NCI-H460 (cell line): ENCODE measurements around the gene CAMTA1. TPM values are rescaled to one million over a fixed set of nuclear protein-coding genes. Genes with fewer than 3 reads are reported as not detected.

ENCODE experiments used
- DNase-seq: peaks from one replicate; pipeline ENCODE4 v3.0.0-alpha.2; 2016; ENCODE audit warnings: low read depth; ENCODE audit errors: extremely low read depth
- total RNA-seq: library from RNA; depleted of rRNA; stranded (reverse); fragments of >200 nt; shearing (Covaris generic); gene quantifications from 2 replicates; pipeline ENCODE4 v1.2.3, GENCODE V29; 2014

Gene CAMTA1
- total RNA-seq, 1 experiment from 2014 or later = 39.9 TPM

DNA sequence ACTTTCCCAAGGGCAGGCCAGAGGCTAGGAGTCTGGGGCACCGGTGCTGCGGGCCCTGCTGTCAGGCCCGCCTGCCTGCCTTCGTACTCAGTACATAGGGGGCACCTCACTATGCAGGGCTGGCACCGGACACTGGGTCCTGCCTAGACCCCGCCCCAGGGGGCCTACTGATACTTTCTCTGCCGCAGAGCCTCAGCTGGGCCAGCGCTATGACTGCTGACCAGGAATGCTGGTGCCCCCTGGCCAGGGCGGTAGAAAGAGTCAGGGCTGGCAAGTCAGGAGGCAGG is 857.1 kb downstream of the CAMTA1 start:
- DNase-seq = no peak

DNA sequence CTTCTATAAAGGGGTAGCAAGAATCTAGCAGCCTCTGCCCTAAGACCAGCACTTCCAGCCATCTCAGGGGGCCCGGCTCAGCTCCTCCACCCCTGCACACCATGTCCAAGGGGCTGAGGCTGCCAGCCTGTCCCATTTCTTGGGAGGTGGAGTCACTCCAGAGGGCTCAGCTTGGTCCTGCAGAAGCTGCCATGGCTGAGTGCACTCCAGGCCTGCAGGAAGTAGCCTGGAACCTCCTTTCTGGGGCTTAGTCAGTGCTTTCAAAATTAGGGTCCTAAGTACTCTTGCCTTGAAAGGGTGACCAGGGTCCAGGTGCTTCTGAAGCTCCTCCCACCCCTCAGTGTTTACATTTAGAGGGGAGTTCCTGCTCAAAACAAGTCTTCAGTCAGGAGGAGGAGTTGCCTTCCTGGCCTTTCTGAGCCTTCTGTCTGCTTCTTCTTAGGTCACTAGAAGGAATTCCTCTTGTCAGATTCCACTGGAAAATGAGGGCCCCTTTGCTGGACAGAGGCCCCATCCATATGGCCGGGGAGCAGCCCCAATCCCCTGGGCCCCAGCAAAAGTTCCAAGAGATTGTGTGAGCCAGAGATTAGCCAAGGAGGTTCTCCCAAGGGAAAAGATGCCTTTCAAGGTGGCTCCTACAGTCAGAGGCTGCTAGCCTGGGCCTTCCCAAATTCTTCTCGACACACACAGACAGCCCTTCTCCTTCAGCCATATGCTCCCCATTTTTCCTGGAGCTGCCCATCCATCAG is 857.7 kb downstream of the CAMTA1 start:
- no peak for DNase-seq

DNA sequence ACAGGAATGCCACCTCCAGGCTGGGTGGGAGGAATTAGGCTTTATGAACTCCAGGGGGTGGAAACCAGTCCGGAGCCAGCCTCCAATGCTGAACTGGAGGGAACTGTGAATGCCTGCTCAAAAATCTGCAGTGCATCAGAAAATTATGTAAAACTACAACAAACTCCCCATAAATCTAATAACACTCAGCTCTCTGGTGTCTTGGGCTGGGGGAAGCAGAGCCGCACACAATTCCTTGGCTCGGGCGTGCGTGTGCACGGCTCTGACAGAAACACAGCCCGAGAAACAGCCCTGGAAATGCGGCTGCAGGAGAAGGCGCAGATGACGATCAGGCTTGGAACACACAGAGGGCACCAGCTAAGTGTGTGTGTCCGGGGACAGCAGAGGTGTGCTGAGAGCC is 858.3 kb downstream of the CAMTA1 start:
- DNase-seq = no peak

DNA sequence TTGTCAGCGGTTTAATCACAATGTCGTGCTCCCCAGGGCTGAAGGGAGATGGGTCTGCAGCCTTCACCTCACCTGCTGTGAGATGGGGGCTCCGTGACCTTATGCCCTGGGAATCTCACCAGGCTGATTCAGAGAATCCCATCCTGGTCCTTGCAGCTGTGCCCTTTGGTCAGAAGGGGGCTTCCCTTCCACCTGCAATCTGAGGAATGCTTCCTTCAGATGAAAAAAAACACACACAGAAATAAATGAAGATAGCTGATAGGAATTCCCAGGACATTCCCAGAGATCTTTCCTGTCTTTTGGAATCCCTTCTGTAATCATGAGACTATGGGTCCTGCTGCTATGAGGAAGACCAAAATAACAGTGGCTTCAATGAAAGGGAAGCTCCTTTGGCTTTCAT is 858.8 kb downstream of the CAMTA1 start:
- DNase-seq = no peak

DNA sequence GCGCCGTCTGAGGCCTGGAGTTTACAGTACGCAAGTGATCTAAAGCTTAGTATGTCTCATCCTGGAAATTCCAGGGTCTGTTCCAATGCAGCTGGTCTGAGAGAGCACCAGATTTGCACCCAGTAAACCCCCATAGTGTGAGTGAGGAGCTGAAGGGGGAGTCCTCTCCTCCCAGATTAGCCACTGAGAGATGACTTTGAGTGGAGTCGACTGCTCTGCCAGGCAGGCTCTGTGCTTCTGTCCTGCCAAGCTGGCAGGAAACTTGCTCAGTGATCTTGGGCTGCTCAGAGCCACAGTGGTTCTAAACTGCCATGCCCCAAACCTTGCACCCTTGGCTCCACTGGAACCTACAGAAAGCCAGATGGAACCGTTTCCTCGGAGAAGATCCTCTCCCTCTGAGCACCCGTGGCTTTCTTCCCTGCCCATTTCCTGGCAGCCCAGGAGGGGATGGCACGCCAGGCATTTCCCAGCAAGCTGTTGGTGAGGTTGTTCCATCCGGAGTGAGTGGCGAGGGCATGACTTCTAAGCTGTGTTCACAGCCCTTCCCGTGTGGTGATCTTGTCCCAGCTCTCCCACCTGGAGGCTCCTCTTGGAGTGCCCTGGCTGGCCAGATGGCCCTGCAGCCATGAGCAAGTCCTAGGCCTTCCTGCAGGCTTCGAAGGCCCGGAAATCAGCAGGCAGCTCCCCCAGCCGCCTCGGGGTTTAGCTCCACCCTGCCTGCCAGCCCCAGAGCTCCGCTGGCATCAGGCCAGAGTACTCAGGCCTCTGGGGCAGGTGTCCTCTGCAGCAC is 859.9 kb downstream of the CAMTA1 start:
- DNase-seq = no peak

DNA sequence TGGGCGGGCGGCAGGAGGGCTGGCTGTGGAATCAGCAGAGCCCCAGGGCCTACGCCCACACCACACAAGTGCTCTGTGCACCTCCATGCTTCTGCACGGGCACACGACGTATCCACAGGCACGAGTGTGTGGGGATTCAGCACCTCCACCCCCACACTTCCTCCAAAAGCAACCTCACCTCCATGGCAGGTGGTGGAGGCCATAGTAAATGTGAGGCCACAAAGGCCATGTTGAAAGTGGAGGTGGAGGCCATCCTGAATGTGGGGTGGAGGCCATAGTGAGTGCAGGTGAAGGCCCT is 860.4 kb downstream of the CAMTA1 start:
- no peak for DNase-seq

DNA sequence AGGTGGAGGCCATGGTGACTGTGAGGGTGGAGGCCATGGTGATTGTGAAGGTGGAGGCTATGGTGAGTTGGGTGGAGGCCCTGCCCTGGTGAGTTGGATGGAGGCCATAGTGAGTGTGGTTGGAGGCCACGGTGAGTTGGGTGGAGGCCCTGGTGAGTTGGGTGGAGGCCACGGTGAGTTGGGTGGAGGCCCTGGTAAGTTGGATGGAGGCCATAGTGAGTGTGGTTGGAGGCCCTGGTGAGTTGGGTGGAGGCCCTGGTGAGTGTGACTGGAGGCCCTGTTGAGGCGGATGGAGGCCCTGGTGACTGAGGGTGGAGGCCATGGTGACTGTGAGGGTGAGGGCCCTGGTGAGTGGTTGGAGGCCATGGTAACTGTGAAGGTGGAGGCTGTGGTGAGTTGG is 860.9 kb downstream of the CAMTA1 start:
- DNase-seq = no peak

DNA sequence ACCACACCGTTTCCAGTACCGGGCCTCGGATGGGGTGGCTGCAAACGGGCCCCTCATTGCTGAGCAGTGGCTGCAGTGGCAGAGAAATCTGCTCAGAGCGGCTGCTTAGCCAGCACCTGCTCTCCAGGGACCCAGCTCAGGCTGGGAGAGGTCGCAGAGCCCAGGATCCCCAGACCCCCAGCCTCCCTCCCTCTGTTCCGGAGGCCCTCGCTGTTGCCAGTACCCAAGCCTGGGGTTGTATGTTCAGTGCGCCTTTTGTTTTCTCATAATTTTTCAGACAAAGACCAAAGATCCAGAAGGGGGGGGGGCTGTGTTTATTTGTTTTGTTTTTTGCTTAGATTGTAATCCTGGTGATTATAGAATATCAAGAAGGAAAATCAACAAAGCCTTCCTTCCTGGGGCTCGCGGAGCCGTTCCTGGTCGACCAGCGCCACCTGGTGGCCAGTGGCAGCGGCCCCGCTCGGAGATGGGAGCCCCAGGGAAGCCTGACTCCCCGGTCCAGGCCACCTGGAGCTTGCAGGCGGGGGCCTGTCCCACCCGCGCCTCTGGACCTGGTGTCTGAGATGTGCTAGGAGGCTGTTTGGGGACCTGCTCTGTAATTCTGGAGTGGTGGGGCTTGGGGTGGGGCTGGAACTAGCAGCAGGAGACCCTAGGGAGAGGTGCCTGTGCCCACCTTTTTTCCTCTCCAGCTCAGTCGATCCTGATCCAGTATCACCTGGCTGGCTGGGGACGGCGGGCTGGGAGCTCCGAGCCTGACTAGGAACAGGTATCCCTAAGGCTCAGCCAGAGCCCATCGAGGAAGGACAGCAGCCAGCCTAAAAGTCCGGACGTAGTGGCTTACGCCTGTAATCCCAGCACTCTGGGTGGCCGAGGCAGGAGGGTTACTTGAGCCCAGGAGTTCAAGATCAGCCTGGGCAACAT is 862.0 kb downstream of the CAMTA1 start:
- peak; percentile 25 for DNase-seq

DNA sequence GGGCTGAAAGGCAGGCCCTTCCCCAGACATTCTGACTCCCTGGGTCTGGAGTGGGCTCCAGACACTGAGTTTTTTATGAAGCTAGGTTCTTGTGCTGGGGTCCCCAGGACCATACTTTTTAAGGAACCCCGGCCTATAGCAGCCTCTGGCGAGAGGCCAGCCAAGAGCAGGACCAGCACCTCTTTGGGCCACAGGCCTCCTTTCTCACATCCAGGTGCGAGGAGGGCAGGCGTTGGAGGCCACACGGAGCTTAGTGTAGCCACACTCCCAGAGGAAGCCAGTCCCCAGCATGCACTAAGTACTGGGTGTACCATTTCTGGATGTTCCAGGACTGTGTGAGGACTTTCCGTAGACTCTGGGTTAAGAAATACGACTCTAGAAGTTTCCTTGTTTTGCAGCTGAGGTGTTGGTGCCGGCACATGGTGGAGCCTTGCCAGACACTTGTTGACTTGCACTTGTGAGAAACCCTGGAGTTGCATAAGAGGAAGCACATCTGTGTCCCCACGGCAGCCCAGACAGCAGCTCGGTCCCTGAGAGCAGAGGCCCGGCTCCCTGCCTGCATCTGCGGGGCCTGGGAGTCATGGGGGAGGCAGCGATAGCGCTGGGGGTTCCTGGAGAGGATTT is 863.6 kb downstream of the CAMTA1 start:
- DNase-seq = no peak

DNA sequence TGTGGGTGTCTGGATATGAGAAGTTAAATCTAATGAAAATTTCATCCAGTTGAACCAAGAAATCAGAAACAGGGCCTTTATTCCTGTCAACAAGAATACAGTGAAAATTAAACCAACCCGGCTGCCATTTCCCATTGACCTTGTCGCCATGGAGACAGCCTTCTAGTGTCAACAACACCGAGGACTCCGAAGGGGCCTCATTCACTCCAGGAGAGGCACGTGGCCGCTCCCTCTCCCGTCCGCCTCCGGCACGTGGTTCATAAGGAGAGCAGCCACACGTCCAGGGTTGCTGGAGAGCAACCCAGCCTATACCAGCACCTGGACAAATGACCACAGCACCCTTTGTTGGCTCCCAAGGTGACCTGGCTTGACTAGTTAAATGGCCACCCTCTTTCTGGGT is 865.5 kb downstream of the CAMTA1 start:
- DNase-seq = no peak

DNA sequence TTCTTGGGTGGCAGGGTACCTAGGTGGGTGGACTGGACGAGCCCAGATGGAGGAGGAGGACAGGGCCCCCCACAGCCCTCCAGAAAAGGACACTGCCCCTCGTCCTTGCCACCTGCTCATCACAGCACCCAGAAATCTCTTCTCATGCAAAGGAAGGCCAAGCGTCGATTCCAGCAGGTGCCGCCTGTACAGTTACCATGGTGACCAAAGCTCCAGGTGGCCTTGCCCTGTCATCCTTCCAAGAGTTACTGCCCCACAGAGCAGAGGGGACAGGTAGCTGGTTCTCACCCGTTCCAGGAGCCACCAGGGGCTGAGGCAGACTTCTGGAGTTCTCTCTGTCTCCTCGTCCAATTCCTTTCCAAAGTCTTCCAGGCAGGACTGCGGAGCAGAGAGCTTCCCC is 865.9 kb downstream of the CAMTA1 start:
- no peak for DNase-seq

DNA sequence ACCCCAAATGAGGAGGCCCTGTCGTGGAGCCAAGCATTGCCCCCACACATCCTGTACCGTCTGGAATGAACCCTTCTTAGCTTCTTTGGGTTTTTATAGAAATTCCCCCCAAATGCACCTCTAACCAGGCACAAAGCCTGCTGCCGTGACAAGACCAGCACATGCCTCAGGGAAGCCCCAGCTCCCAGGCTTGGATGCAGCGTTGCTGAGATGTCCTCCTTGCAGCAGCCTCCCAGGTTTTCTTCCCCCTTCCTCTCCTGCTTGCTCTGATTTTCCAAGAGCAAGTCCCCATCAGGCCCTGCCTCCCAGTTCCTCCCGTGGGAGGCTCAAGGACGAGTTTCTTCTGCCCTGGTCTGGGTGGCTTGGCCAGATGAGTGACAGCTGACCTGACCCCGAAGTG is 866.8 kb downstream of the CAMTA1 start:
- no peak for DNase-seq

DNA sequence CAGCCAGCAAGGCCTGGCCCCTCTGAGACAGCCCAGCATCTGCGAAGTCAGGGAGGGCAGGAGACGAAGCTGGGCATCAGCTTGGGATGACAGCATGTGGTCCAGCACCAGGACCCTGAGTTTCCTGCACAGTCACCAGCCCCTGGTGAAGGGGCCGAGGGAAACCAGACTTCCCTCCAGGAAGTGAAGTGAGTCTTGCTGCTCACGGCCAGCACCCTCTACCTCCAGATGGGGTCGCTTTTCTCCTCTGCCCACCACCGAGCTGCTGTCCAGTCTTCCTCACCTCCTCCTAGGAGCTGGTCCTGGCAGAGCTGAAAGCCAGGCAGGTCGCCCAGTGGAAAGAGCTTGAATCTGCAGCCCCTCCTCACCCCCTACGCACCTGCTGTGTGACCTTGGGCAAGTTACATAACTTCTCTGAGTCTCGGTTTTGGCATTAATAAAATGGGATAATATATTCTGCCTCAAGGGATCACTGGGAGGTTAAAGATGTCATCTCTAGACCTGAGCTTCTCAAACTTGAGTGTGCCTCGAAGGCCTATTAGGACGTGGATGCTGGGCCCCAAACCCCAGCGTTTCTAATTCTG is 867.4 kb downstream of the CAMTA1 start:
- no peak for DNase-seq

DNA sequence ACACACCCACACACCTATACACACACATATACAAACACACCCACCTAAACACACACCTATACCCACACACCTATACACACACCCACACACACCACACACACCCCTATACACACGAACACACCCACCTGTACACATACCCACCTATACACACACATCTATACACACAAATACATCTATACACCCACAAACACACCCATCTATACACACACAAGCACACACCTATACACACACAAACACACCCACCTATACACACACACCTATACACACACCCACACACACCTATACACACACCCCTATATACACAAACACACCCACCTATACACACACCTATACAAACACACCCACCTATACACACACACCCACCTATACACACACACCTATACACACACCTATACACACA is 869.5 kb downstream of the CAMTA1 start:
- no peak for DNase-seq

DNA sequence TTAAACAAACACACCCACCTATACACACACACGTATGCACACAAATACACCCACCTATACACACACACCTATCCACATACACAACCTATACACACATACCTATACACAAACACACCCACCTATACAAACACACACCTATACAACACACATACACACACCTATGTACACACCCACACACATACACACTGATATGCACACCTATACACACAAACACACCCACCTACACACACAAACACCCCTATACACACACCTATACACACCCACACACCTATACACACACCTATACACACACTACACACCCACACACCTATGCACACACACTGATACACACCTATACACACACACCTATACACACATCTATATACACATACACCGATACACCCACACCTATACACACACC is 870.1 kb downstream of the CAMTA1 start:
- DNase-seq = no peak

DNA sequence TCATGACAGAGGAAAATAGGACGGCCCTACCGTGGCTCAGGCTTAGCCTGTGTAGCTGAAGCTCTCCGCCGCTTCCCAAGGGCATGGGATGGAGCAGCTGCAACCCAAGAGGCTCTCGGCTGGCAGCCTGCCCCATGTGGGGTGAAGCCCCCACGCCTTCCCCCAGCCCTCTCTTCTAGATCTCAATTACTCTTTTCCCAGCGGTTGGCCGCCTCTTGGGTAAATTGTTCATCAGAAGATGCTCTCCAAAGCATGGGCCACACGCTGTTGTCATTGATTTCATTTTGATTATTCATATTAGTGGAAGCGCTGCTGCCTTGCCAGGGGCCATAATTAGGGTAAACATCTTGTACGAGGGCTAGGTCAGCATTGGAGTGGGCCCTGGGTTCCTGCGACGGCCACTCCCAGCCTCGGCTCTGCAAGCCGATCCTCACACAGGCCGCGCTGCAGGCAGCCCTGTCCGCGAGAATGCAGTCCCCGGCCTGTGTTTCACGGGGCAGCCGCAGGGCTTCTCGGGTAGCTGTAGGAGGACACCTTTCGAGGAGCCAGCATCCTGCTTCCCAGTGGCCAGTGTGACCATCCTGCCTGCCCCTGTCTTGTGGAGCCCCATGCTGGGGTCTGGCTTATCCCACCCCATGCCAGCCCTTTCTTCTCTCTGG is 871.4 kb downstream of the CAMTA1 start:
- DNase-seq = no peak

DNA sequence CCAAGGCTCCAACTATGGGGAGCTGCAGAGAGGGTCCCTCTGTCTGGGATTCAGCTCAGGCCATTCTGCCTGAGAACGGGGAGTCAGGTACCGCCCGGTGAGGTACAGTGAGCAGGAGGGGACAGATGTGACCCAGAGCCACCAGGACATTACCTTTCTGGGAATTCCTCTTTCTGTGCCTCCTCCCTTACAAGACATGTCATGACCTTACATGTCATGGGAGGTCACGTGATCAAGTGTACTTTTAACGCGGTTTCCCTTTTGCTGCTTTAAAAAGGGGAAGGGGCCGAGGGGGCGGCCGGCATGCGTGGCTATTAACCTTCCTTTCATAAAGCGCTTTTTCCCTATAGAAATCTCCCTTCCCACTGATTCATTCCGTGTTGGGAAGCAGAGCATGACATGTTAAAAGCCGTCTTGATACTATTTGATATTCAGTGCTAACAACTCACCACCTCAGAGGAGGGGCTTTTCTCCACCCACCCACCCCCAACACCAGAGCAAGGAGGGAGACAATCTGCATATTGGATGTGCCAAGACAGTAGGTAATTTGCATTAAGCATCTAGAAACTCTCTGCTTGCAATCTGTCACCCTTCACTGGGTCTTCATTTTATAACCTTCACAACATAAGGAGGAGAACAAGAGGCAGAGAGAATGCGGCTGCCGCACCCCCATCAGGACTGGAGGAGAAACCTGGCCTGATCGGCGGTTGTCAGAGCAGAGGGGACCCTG is 872.2 kb downstream of the CAMTA1 start:
- no peak for DNase-seq

DNA sequence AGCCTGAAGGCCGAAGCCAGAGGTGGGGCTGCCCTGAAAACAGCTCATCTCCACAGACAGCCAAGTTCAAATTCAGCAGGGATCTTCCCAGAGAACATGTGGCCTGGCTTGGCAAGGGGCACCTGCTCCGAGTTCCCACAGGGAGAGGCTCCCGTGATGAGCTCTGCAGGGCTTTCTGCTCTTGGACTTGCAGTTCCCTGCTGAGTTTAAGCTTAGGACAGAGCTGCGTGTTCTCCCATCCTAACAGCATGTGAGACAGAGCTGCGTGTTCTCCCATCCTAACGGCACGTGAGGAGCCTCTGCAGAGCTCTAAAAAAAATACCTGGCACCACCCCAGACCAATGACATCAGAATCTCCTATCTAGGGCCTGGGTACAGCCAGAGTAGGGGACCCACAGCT is 872.8 kb downstream of the CAMTA1 start:
- no peak for DNase-seq

DNA sequence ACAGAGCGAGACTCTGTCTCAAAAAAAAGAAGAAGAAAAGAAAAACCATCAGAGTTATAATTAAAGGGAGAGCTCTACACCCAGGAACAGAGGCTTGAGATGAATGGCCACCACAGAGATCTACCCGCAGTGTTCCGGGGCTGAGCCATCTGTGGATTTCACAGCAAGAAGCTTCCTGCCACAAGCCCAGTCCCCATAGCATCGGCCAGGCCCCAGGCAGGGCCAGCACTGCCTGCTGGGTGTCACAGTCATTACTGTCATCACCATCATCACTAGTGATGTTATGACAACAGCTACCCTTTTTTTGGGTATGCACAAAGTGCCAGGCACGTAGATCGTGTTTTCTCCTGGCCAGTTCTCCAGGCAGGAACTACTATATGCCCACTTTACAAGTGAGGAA is 874.3 kb downstream of the CAMTA1 start:
- DNase-seq = no peak
